Activated naive CD8-positive, alpha-beta T cell treated with anti-CD3 and anti-CD28 coated beads, Interleukin-2, amount 50 U/mL, for 24 hours (primary cell): ENCODE measurements around the gene XPR1.

Source experiments
- ATAC-seq: fragments of 150-1000 bp; cut with Tn5 transposase; one replicate; pipeline ENCODE4 v1.10.0; 2021
- DNase-seq: peaks from one replicate; pipeline ENCODE4 v3.0.0; 2021
- H3K27ac Mint-ChIP-seq: one replicate; pipeline ENCODE4 v1.8.0; 2021; ENCODE audit warnings: mild to moderate bottlenecking, mixed read lengths
- H3K27me3 Mint-ChIP-seq: one replicate; pipeline ENCODE4 v1.8.0; 2021; ENCODE audit warnings: mixed read lengths
- H3K36me3 Mint-ChIP-seq: one replicate; pipeline ENCODE4 v1.8.0; 2021; ENCODE audit warnings: low read depth, mixed read lengths
- H3K4me1 Mint-ChIP-seq: one replicate; pipeline ENCODE4 v1.8.0; 2021; ENCODE audit warnings: mixed read lengths
- H3K4me3 Mint-ChIP-seq: one replicate; pipeline ENCODE4 v1.8.0; 2021; ENCODE audit warnings: mild to moderate bottlenecking, moderate library complexity, mixed read lengths
- H3K9me3 Mint-ChIP-seq: one replicate; pipeline ENCODE4 v1.8.0; 2021; ENCODE audit warnings: mixed read lengths

XPR1 gene

DNA sequence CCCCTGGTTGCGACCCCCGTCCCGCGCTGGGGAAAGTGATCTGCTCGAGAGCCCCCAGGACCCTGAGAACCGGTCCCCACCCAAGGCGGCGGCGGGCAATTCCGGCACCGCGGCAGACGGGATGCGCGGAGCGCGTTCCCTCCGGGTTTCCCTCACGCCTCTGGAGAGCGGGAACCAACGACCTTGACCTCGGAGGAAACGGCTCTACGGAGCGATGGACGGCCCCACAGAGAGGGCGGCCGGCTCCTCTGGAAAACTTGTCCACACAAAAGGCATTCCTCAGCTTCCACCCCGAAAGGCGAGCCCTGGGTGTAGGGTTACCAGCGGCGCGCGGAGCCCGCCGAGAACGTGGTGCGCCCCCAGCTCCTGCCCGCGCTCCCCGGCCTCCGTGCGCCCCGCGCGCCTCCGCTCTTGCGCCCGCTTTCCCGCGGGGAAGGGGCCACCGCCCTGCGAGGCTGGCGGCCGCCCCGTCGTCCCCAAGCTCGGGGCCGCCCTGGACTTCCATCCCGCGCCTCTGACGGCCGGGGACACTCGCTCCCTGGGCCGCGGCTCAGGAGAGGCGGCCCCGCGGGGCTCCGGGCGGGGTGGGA, 280.5 kb downstream of the XPR1 start:
- Mint-ChIP-seq H3K4me3 (no peak overlapping the region), H3K27me3 (peaks cover 40% of the 10 kb centered on the region)
- no peak for DNase-seq

DNA sequence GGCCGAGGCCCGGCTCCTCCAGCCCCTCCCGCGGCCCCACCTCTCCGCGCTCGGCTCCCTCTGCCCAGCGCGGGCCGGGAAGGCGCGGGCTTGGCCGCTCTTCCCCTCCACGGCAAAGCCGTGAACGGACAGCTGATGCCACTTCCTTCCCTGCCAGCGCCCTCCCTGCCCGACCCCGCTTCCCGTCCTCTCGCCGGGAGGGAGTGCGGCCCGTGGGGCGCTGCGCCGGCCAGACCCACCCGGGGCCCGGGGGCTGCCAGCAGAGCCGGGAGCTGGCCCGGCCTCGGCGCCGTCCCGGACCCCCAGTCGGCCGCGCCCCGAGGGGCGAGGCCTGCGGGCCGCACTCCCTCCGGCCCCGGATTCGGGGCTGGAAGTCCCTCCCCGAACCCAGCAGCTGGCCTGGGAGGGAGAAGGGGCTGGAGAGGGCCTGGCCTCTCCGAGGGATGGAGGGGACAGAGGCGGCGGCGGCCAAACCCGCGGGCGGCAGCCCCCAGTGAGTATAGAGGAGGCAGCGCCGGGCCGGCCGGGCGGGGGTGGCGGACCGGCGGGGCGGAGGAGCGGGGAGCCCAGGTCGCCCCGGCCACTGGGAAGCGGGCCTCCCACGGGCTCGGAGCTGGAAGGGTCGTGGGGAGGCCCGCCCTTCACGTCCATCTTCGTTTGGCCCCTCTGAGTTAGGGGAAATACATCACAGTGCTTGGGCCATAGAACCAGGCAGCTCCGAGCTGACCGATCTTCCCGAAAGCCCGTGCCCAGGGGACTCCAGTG, 281.2 kb downstream of the XPR1 start, which contains the start of gene KIAA1614:
TSS of gene KIAA1614 (plus strand) at position 97 of the 765 bp plus-strand sequence. CDS start at position 444, 347 bp downstream.
- DNase-seq (no peak), ATAC-seq (peak; percentile 33)
- Mint-ChIP-seq H3K36me3 (no peaks in the 10 kb centered on the region), H3K9me3 (no peaks in the 10 kb centered on the region), H3K27ac (no peak within 1 kb of the TSS), H3K4me1 (peaks cover 7% of the 10 kb centered on the region), H3K27me3 (peaks cover 40% of the 10 kb centered on the region), H3K4me3 (peak within 1 kb of the TSS; percentile 54)

More for the DNA sequence above, 280.5 kb downstream of the XPR1 start:
- peaks cover 7% of the 10 kb centered on the region for H3K4me1 Mint-ChIP-seq
- H3K36me3 Mint-ChIP-seq = no peaks in the 10 kb centered on the region
- no peak for ATAC-seq
- no peaks in the 10 kb centered on the region for H3K9me3 Mint-ChIP-seq
- H3K27ac Mint-ChIP-seq = no peak overlapping the region

DNA sequence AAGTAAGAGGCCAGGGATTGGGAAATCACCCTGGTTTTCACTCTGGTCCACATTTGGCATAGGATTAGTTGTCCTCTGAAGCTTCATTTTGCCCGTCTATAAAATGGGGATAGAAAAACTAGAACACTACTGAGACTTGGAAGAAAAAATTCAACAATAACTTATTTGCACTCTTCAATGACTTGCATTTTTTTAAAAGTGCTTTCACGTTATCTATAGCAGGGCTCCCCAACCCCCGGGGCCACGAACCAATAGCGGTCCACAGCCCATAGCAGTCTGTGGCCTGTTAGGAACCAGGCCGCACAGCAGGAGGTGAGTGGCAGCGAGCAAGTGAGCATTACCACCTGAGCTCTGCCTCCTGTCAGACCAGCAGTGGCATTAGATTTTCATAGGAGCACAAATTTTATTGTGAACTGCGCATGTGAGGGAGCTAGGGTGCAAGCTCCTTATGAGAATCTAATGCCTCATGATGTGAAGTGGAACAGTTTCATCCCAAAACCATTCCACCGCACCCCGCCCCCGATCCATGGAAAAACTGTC, 283.7 kb downstream of the XPR1 start:
- Mint-ChIP-seq H3K4me3 (no peak overlapping the region), H3K27ac (no peak overlapping the region), H3K4me1 (peaks cover 7% of the 10 kb centered on the region), H3K9me3 (no peaks in the 10 kb centered on the region), H3K36me3 (no peaks in the 10 kb centered on the region), H3K27me3 (peaks cover 35% of the 10 kb centered on the region)
- DNase-seq (no peak), ATAC-seq (no peak)

DNA sequence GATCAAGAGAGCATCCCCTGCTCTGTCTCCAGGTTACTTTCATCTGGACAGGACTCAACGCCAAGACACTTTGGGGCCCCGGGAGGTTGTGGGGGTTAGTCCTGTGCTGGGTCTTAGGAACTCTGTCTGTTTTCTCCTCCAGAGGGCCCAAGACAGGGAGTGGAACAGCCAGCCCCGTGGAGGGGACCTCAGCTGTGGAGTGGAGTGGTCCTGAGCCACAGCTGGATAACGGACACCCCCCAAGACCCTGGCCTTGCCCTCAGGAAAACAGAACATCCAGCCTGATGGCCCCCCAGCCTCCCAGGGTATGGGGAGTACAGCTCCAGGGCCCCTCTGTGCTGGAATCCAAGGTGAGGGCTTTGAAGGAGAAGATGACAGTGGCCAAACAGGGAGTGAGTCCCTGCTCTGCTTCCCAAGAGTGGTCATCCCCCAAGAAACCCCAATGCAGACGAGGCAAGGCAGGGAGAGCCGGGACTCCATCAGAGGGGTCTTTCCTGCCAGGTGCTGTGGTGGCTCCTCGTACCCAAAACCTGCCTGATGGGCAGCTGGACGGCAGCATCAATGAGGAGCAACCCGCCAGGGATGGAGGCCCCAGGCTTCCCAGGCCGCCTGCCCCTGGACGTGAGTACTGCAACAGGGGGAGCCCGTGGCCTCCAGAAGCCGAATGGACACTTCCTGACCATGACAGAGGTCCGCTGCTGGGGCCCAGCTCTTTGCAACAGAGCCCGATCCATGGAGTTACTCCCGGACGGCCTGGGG, 284.4 kb downstream of the XPR1 start:
- Mint-ChIP-seq H3K36me3 (no peaks in the 10 kb centered on the region), H3K27ac (no peak overlapping the region), H3K27me3 (peaks cover 29% of the 10 kb centered on the region), H3K4me1 (peaks cover 7% of the 10 kb centered on the region), H3K9me3 (no peaks in the 10 kb centered on the region), H3K4me3 (no peak overlapping the region)
- ATAC-seq = no peak
- no peak for DNase-seq

DNA sequence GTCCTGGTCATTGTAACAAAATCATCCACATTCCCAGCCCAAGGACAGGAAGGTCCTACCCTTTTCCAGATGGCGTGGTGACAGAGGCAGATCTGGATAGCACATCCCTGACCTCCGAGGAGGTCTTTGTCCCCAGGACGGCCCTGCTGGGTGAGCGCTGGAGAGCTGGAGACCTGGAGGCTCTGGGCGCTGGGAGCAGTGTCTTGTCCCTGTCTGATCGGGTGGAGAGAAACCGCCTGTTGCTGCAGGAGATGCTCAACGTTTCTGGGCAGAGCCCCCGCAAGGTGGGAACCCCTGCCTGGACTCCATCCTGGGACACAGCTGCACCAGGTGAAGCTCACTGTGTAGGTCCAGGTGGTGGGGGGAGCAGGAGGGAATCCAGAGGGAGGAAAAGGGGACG, 284.9 kb downstream of the XPR1 start:
- DNase-seq = no peak
- Mint-ChIP-seq H3K4me3 (no peak overlapping the region), H3K4me1 (peaks cover 7% of the 10 kb centered on the region), H3K27me3 (peaks cover 23% of the 10 kb centered on the region), H3K9me3 (no peaks in the 10 kb centered on the region), H3K36me3 (no peaks in the 10 kb centered on the region), H3K27ac (no peak overlapping the region)
- no peak for ATAC-seq

DNA sequence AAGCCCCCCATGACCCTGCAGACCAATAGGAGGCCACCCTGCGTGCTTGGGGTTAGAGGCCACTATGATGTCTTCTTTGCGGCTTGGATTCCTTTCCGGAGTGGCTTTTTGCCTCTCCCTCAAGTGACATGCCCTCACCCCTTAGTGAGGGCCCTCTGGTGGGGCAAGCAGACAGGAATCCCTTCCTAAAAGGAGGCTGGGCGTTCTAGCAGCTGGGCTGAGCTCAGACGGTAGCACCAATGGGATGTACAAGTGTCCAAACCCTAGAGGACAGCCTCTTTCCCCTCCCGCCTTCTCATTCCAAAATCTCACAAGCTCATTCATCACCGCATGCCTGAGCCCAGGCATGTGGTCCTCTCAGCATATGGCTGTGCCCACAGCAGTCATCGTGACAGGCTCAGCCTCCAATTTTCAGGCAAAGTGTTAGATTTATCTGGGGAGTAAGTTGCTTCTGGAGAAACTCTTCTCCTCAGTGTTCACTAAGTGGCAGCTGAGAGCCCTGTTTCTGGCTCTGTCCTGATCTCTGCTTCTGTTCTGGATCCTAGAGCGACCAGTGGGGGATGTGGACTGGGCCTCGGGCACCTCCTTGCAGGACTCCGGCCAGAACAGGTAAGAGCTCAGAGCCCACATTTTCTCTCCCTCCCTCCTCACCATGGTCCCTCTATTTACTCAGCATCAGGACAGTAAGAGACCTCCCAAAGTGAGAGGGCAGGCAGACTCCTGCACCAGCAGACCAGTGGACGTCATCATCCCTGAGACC, 285.7 kb downstream of the XPR1 start:
- Mint-ChIP-seq H3K36me3 (no peaks in the 10 kb centered on the region), H3K4me1 (peaks cover 5% of the 10 kb centered on the region), H3K27me3 (peaks cover 19% of the 10 kb centered on the region), H3K27ac (no peak overlapping the region), H3K4me3 (no peak overlapping the region), H3K9me3 (no peaks in the 10 kb centered on the region)
- ATAC-seq = no peak
- DNase-seq = no peak

DNA sequence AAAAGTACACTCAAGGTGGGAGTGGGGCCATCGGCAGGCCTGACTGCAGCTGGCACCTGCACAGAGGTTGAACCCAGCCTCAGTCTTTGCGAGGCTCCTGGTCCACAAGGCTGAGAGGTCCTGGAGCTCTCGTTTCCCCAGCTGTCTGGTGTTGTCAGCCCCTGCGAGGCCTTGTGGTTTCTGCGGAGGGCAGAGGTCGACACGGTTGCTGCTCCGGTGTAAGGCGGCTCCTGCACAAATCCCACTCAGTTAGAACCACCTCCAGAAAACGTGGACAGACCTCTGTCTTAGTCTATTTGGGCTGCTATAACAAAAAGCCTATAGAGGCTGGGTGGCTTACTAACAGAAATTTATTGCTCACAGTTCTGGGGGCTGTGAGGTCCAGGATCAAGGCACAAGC, 286.7 kb downstream of the XPR1 start:
- Mint-ChIP-seq H3K36me3 (no peaks in the 10 kb centered on the region), H3K4me1 (peaks cover 2% of the 10 kb centered on the region), H3K9me3 (no peaks in the 10 kb centered on the region), H3K4me3 (no peak overlapping the region), H3K27ac (no peak overlapping the region), H3K27me3 (peaks cover 16% of the 10 kb centered on the region)
- ATAC-seq (no peak), DNase-seq (no peak)

DNA sequence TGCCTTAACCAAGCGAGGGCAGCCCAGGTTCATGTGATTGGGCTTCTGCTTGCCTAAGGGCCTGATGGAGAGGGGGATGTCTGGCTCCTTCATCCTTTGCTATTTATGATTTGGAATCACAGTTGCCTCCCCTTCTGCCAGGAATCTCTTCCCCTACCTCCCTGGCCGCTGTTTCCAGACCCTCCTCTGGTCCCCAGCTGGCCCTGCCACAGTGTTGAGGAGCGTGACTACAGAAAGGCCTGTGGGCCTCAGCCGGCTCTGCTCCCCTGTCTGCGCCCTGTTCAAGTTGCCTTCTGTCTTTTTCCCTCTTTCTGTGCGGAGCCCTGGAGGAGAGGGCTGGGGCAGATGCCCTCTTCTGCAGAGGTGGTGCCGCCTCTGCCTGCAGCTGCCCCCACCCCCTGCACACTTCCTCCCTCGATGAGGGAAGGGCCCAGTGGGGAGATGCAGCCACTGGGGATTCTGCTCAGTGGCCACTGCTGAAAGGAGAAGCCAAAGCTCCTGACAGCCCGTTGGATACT, 287.4 kb downstream of the XPR1 start:
- Mint-ChIP-seq H3K4me1 (no peaks in the 10 kb centered on the region), H3K9me3 (no peaks in the 10 kb centered on the region), H3K27ac (no peak overlapping the region), H3K27me3 (peaks cover 9% of the 10 kb centered on the region), H3K4me3 (no peak overlapping the region), H3K36me3 (no peaks in the 10 kb centered on the region)
- no peak for ATAC-seq
- no peak for DNase-seq

DNA sequence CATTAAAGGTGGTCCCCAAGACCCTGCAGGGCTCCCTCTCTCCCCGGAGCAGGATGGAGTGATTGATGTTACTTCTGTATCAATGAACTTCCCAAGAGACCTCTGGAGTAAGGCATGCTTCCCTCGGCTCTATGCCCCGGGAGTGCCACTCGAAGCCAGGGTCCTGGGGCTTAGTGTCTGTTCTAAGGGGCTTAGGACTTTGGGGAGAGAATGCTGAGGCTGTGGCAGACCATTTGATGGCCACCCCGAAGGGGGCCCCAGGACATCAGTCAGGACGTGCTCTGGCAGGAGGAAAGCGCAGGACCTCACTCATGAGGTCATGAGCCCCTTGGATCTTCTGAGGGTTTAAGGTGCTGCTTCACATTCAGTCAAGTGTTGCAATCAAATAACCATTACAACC, 288.4 kb downstream of the XPR1 start:
- Mint-ChIP-seq H3K9me3 (no peaks in the 10 kb centered on the region), H3K27ac (no peak overlapping the region), H3K27me3 (peaks cover 4% of the 10 kb centered on the region), H3K4me1 (no peaks in the 10 kb centered on the region), H3K36me3 (no peaks in the 10 kb centered on the region), H3K4me3 (no peak overlapping the region)
- DNase-seq (no peak), ATAC-seq (no peak)

DNA sequence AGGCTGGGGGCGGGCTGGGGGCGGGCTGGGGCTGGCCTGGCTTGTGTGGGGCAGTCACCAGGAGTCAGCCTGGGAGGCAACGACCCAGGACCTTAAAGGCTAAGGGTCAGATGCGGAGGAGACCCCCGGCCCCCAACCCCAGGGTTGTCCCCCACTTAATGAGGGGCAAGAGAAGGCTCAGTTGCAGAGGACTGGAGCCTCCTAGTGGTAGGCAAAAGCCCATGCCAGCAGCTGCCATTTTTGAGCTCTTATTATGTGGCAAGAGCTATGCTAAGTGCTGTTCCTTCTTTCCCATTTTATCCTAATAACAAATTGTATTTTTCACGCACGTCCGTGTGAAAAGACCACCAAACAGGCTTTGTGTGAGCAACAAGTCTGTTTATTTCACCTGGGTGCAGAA, 288.9 kb downstream of the XPR1 start:
- ATAC-seq (no peak), DNase-seq (no peak)
- no peaks in the 10 kb centered on the region for H3K9me3 Mint-ChIP-seq

DNA sequence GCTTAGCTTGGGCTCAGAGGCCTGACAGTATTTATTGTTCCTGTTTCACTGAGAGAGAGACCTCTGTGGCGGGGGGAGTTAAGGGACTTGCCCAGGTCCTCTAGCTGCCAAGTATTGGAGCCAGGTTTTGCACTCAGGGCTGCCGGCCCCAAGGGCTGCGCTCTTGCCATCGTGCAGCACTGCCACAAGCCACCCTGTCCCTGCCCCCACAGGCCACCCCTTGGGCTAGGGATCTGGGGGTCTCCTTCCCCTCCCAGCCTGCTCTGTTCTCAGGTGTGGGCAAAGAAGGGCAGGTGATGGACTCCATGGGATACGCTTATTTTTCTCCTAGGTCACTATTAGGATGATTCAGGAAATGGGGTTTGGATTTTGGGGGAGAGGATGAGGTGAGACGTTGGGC, 289.6 kb downstream of the XPR1 start:
- H3K4me3 Mint-ChIP-seq = no peak overlapping the region
- H3K36me3 Mint-ChIP-seq = no peaks in the 10 kb centered on the region
- H3K9me3 Mint-ChIP-seq = no peaks in the 10 kb centered on the region
- no peak overlapping the region for H3K27ac Mint-ChIP-seq
- H3K4me1 Mint-ChIP-seq = no peaks in the 10 kb centered on the region
- DNase-seq = no peak
- no peaks in the 10 kb centered on the region for H3K27me3 Mint-ChIP-seq
- no peak for ATAC-seq

More for the DNA sequence above, 288.9 kb downstream of the XPR1 start:
- H3K36me3 Mint-ChIP-seq = no peaks in the 10 kb centered on the region
- no peak overlapping the region for H3K27ac Mint-ChIP-seq
- H3K4me3 Mint-ChIP-seq = no peak overlapping the region
- no peaks in the 10 kb centered on the region for H3K4me1 Mint-ChIP-seq
- H3K27me3 Mint-ChIP-seq = no peaks in the 10 kb centered on the region

DNA sequence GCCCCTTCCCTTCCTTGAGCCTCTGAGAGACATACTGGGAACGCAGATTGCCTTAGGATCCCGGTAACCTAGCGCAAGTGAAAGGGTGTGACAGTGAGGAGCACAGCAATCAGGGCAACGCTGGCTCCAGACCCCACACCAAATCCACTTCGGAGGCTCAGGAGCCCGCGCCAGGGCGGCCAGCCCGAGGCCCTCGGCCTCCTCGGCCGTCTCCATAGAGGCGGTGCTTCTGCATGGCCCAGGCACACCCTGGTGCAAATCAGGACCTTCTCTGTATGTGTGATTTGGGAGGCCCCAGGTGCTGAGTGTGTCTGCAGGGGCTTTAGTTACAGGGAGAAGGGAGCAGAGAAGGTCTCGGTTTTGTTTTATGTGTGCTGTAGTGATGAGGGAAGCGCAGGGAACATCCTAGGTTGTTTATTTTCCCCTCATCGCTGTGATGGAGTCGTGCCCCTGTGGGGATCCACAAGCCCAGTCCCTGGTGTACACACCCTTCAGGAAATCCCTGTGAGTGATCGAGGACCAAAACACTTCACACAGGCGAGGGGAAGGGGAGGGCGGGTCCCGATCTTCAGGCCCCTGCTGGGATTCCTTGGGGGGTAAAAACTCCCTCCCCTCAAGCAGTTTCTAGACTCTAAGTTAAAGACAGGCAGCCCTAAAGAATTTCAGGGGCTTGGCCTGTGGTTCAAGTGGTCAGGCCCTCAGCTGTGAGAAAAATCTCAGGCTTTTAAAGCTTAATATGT, 290.2 kb downstream of the XPR1 start:
- Mint-ChIP-seq H3K4me3 (no peak overlapping the region), H3K36me3 (no peaks in the 10 kb centered on the region), H3K27me3 (no peaks in the 10 kb centered on the region), H3K9me3 (no peaks in the 10 kb centered on the region), H3K4me1 (no peaks in the 10 kb centered on the region), H3K27ac (no peak overlapping the region)
- no peak for DNase-seq
- ATAC-seq = no peak

DNA sequence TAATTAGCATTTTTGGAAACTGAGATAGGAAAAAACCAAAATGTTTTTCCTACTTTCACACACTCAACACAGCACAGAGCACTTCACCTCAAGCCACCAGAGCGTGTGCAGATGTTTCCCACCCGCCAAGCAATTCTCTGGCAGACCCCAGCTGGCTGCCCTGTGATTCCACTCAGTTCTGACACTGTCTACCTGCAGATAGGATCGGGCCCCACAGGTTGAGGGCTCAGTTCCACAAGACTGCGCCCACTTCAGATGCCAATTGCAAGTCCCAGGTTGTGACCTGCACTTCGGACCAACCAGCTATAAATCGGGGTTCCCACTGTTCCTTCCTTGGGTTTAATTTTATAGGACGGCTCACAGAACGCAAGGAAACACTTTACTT, 290.8 kb downstream of the XPR1 start:
- H3K4me1 Mint-ChIP-seq = no peaks in the 10 kb centered on the region
- no peak for DNase-seq
- no peak overlapping the region for H3K4me3 Mint-ChIP-seq
- no peak for ATAC-seq
- H3K9me3 Mint-ChIP-seq = no peaks in the 10 kb centered on the region
- no peak overlapping the region for H3K27ac Mint-ChIP-seq
- H3K27me3 Mint-ChIP-seq = no peaks in the 10 kb centered on the region
- H3K36me3 Mint-ChIP-seq = no peaks in the 10 kb centered on the region
